Hepatocyte (in vitro differentiated cells): ENCODE measurements around the gene MCM5.

Source experiments
- EZH2 ChIP-seq: fragments of 200-600 bp; sonication (generic); IDR thresholded peaks from 2 replicates; pipeline ENCODE4 v1.6.1; 2016; ENCODE audit warnings: antibody characterized with exemption, mild to moderate bottlenecking, borderline replicate concordance
- EZH2phosphoT487 ChIP-seq: fragments of 200-600 bp; sonication (generic); IDR thresholded peaks from one replicate; pipeline ENCODE4 v1.6.1; 2018; ENCODE audit warnings: antibody characterized with exemption, mild to moderate bottlenecking, low read depth, moderate library complexity; ENCODE audit not compliant: unreplicated experiment, severe bottlenecking
- TF ChIP-seq, protein P1 (sequence below): fragments of 200-600 bp; sonication (generic); IDR thresholded peaks from 2 replicates; pipeline ENCODE4 v1.5.1; 2016; ENCODE audit warnings: antibody characterized with exemption, mild to moderate bottlenecking; ENCODE audit not compliant: poor library complexity

- TF ChIP-seq, protein P1, sequence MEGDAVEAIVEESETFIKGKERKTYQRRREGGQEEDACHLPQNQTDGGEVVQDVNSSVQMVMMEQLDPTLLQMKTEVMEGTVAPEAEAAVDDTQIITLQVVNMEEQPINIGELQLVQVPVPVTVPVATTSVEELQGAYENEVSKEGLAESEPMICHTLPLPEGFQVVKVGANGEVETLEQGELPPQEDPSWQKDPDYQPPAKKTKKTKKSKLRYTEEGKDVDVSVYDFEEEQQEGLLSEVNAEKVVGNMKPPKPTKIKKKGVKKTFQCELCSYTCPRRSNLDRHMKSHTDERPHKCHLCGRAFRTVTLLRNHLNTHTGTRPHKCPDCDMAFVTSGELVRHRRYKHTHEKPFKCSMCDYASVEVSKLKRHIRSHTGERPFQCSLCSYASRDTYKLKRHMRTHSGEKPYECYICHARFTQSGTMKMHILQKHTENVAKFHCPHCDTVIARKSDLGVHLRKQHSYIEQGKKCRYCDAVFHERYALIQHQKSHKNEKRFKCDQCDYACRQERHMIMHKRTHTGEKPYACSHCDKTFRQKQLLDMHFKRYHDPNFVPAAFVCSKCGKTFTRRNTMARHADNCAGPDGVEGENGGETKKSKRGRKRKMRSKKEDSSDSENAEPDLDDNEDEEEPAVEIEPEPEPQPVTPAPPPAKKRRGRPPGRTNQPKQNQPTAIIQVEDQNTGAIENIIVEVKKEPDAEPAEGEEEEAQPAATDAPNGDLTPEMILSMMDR, result no peak
- TF ChIP-seq EZH2 (no peak), EZH2phosphoT487 (no peak)
These were observed 7.6 kb upstream of the MCM5 start for GRCh38 chr22:35392357-35392756.
